Cardiac muscle cell (in vitro differentiated cells and primary cell): Measurements from ENCODE around the gene SHISA6. TPM values are rescaled to one million over a fixed set of nuclear protein-coding genes. Genes with fewer than 3 reads are reported as not detected.

ENCODE experiments used
- DNase-seq, 2 donors: peaks; one replicate each; pipeline versions ENCODE4 v3.0.0 to v3.0.0-alpha.2; 2010 to 2017; ENCODE audit warnings: low read depth in 1 of 2, low spot score in 1 of 2
- H3K27ac ChIP-seq: fragments of 200-600 bp; sonication (generic); 2 replicates; pipeline ENCODE4 v1.5.1; 2016
- H3K27me3 ChIP-seq: fragments of 200-600 bp; sonication (generic); 2 replicates; pipeline ENCODE4 v1.6.0; 2016; ENCODE audit warnings: control low read depth
- H3K36me3 ChIP-seq: fragments of 200-600 bp; sonication (generic); 2 replicates; pipeline ENCODE4 v1.5.1; 2016; ENCODE audit warnings: control low read depth
- H3K4me1 ChIP-seq: fragments of 200-600 bp; sonication (generic); 2 replicates; pipeline ENCODE4 v1.8.1; 2017; ENCODE audit warnings: low read depth, mild to moderate bottlenecking, mixed run types
- H3K4me3 ChIP-seq: fragments of 200-600 bp; sonication (generic); 2 replicates; pipeline ENCODE4 v1.5.1; 2016; ENCODE audit warnings: mild to moderate bottlenecking
- H3K9me3 ChIP-seq: fragments of 200-600 bp; sonication (generic); 2 replicates; pipeline ENCODE4 v1.5.1; 2017; ENCODE audit warnings: low read depth, mild to moderate bottlenecking, control low read depth
- polyA plus RNA-seq: library from polyadenylated mRNA; unstranded; fragments of >200 nt; fragmentation: Nextera tagmentation; extraction: Ambion mirVana; gene quantifications from 2 replicates; pipeline ENCODE4 v1.2.1, GENCODE V29; 2016
- total RNA-seq: library from RNA; depleted of rRNA; stranded (reverse); fragments of >200 nt; gene quantifications from 2 replicates; pipeline ENCODE4 v1.2.3, GENCODE V29; 2016
- TF ChIP-seq, protein P1 (sequence below): IDR thresholded peaks from 2 replicates; pipeline ENCODE4 v1.5.1; 2012; ENCODE audit warnings: low read depth, mild to moderate bottlenecking, low read length

SHISA6 gene
- total and polyA plus RNA-seq, 2 experiments from 2014 or later, result 0.17 to 0.45 TPM

DNA sequence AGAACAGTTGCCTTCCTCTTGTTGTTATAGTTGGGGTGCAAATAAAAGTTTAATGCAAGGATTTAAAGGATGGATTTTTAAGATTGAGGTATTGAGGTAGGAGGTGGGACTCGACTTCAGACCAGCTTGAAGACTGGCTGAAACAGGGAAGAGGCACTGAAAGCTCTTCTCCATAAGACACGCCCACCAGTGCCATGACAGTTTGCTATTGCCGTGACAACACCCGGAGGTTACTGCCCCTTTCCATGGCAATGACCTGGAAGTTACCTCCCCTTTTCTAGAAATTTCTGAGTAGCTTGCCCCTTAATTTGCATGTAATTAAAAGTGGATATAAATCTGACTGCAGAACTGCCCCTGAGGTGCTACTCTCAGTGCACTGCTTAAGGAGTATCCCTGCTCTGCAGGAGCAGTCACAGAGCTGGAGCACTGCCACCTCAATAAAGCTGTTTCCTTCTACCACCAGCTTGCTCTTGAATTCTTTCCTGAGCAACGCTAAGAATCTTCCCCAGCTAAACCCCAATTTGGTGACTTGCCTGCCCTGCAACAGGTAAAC, 122.6 kb downstream of the SHISA6 start:
- Histone ChIP-seq H3K27me3 (no peaks in the 10 kb centered on the region), H3K27ac (no peak overlapping the region), H3K4me1 (no peaks in the 10 kb centered on the region), H3K36me3 (no peaks in the 10 kb centered on the region), H3K9me3 (no peaks in the 10 kb centered on the region), H3K4me3 (no peak overlapping the region)
- TF ChIP-seq, protein P1, sequence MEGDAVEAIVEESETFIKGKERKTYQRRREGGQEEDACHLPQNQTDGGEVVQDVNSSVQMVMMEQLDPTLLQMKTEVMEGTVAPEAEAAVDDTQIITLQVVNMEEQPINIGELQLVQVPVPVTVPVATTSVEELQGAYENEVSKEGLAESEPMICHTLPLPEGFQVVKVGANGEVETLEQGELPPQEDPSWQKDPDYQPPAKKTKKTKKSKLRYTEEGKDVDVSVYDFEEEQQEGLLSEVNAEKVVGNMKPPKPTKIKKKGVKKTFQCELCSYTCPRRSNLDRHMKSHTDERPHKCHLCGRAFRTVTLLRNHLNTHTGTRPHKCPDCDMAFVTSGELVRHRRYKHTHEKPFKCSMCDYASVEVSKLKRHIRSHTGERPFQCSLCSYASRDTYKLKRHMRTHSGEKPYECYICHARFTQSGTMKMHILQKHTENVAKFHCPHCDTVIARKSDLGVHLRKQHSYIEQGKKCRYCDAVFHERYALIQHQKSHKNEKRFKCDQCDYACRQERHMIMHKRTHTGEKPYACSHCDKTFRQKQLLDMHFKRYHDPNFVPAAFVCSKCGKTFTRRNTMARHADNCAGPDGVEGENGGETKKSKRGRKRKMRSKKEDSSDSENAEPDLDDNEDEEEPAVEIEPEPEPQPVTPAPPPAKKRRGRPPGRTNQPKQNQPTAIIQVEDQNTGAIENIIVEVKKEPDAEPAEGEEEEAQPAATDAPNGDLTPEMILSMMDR, result no peak
- DNase-seq, result no peak

DNA sequence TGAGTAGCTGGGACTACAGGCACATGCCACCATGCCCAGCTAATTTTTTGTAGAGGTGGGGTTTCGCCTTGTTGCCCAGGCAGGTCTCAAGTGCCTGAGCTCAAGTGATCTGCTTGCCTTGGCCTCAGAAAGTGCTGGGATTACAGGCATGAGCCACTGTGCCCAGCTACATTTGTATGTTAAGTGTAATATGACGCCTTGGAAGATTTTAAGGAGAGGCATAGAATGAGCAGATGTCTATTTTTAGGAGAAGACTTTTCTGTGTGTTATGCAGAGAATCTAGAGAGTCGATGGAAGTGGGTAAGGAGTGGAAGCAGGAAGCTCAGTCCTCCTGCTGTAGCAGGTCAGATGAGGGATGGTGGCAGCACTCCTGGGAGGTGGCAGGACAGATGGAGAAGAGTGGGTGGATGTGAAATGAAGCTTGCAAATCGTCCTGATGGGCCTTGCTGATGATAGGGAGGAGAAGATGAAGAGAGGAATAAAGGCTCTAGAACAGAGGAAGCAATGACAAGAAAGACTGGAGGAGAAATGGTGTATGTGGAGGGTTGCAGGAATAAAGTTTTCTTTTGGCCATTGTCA, 125.3 kb downstream of the SHISA6 start:
- DNase-seq, result peak in 1 of 2 donors; percentile 57
- Histone ChIP-seq H3K27ac (no peak overlapping the region), H3K9me3 (no peaks in the 10 kb centered on the region), H3K27me3 (no peaks in the 10 kb centered on the region), H3K4me1 (no peaks in the 10 kb centered on the region), H3K36me3 (no peaks in the 10 kb centered on the region), H3K4me3 (no peak overlapping the region)
- TF ChIP-seq, protein P1, result no peak

DNA sequence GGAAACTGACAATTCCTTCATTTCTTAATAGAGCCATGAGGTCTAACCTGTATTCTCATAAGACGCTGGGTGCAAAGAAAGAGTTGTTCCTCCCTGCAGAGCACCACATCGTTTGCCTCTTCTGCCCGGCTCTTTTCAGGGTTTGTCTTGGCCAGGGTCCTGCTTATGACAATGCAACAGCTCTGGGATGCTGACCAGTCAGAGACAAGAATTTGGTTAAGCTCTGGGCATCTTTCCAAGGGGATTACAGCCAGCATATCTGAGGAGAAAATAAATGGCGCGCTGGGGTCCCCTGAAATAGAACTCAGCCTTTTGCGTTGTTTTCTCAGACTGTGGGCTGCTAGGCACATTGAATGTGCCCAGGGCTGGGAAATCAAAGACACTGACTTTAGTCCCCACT, 128.6 kb downstream of the SHISA6 start:
- no peak overlapping the region for H3K27ac ChIP-seq

DNA sequence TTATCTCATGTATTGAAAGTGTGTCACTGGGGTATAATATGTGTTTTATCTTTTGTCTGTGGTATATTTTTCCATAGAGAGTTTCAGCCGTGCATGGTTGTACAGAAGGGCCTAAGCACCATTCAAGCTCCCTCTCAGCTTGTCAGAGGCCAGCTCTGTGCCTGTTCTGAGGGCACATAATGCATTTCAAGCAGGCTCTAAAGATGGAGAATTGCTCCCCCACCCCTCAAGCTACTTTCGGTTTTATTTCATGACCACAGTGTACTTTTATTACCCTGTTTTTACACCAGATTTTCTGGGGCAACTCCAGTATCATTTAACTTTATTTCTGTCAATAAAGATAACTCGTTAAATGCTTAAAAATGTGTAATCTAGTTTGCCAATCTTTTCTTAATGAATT, 131.7 kb downstream of the SHISA6 start:
- H3K27ac ChIP-seq, result no peak overlapping the region
- no peaks in the 10 kb centered on the region for H3K27me3 ChIP-seq
- no peaks in the 10 kb centered on the region for H3K9me3 ChIP-seq
- H3K4me1 ChIP-seq, result peaks cover 13% of the 10 kb centered on the region
- DNase-seq, result no peak
- TF ChIP-seq, protein P1, result no peak
- H3K4me3 ChIP-seq, result no peak overlapping the region
- H3K36me3 ChIP-seq, result no peaks in the 10 kb centered on the region

More for the DNA sequence above, 128.6 kb downstream of the SHISA6 start:
- TF ChIP-seq, protein P1, result no peak
- no peak for DNase-seq
- H3K27me3 ChIP-seq, result no peaks in the 10 kb centered on the region
- no peak overlapping the region for H3K4me3 ChIP-seq
- H3K9me3 ChIP-seq, result no peaks in the 10 kb centered on the region
- H3K36me3 ChIP-seq, result no peaks in the 10 kb centered on the region
- H3K4me1 ChIP-seq, result no peaks in the 10 kb centered on the region

DNA sequence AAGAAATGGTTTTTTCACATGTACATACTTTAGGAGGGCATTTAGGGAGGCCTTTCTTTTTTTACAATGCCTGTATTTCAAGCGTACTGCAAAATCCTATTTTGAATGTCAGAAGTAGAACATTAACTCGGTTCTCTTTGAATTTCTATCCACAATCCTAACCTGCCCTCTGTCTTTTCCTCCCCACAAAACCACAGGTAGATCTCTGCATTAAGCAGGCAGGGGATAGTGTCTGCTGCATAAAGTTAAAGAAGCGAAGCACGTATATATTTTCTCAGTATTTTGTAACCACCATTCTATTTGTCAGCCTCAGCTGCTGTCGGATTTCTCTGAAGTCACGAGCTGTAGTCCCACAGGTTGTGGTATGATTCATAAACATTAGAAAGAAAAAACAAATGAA, 137.5 kb downstream of the SHISA6 start:
- Histone ChIP-seq H3K27ac (no peak overlapping the region), H3K36me3 (no peaks in the 10 kb centered on the region), H3K4me3 (no peak overlapping the region), H3K4me1 (peaks cover 13% of the 10 kb centered on the region), H3K9me3 (no peaks in the 10 kb centered on the region), H3K27me3 (no peaks in the 10 kb centered on the region)
- TF ChIP-seq, protein P1, result no peak
- no peak for DNase-seq
